ENCODE data around the gene SYNE2.

GRCh38 chr14:64208261-64208660 lies 355.5 kb downstream of the SYNE2 start:
- TF ChIP-seq, protein P1, sequence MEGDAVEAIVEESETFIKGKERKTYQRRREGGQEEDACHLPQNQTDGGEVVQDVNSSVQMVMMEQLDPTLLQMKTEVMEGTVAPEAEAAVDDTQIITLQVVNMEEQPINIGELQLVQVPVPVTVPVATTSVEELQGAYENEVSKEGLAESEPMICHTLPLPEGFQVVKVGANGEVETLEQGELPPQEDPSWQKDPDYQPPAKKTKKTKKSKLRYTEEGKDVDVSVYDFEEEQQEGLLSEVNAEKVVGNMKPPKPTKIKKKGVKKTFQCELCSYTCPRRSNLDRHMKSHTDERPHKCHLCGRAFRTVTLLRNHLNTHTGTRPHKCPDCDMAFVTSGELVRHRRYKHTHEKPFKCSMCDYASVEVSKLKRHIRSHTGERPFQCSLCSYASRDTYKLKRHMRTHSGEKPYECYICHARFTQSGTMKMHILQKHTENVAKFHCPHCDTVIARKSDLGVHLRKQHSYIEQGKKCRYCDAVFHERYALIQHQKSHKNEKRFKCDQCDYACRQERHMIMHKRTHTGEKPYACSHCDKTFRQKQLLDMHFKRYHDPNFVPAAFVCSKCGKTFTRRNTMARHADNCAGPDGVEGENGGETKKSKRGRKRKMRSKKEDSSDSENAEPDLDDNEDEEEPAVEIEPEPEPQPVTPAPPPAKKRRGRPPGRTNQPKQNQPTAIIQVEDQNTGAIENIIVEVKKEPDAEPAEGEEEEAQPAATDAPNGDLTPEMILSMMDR (conservative IDR thresholded peaks at IDR 0.05; ENCODE audit: low read depth, low read length): 0 out of 2 replicates have a peak, but pooled peaks have one; percentile 16
- TF ChIP-seq EZH2 (IDR thresholded peaks at IDR 0.05; ENCODE audit: low read length, unreplicated experiment) (no peak), EZH2phosphoT487 (IDR thresholded peaks at IDR 0.05; ENCODE audit: borderline replicate concordance, low read length) (no peak)

Data from PC-3 (cell line).